ENCODE data around the gene SLC16A9. TPM values are rescaled to one million over a fixed set of nuclear protein-coding genes. Genes with fewer than 3 reads are reported as not detected.
"Not testable (repeated sequence)": the region's sequence is repeated elsewhere in the genome, so short reads cannot be mapped to it uniquely, and the experiment has no call there.

SLC16A9 gene
- total RNA-seq, 1 donor from 2014 or later, result 0.83 TPM

DNA sequence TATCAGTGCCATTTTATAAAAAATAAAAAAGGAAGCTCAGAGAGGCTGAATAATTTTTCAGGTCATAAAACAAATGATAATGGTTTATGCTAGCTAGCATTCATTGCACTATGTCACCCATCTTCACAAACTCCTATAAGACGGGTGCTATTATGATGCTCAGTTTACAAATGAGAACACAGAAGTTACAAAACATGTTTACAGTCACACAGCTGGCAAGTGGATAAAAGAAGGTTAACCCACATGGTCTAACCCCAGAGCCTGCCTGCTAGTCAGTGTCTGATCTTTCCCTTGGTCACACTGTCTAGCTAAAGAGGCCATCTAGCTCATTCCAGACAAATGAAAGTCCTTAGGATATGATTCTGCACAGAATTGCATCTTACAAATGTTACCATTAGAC is 39.4 kb downstream of the SLC16A9 start:
- TF ChIP-seq, protein P1, sequence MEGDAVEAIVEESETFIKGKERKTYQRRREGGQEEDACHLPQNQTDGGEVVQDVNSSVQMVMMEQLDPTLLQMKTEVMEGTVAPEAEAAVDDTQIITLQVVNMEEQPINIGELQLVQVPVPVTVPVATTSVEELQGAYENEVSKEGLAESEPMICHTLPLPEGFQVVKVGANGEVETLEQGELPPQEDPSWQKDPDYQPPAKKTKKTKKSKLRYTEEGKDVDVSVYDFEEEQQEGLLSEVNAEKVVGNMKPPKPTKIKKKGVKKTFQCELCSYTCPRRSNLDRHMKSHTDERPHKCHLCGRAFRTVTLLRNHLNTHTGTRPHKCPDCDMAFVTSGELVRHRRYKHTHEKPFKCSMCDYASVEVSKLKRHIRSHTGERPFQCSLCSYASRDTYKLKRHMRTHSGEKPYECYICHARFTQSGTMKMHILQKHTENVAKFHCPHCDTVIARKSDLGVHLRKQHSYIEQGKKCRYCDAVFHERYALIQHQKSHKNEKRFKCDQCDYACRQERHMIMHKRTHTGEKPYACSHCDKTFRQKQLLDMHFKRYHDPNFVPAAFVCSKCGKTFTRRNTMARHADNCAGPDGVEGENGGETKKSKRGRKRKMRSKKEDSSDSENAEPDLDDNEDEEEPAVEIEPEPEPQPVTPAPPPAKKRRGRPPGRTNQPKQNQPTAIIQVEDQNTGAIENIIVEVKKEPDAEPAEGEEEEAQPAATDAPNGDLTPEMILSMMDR (IDR thresholded peaks at IDR 0.05), result no peak
- intact Hi-C loops (cut with DNase I), result no loop called here
- Histone ChIP-seq H3K36me3 (no peaks in the 10 kb centered on the region), H3K4me1 (no peaks in the 10 kb centered on the region), H3K27me3 (ENCODE audit: low read depth) (no peaks in the 10 kb centered on the region), H3K27ac (no peak overlapping the region), H3K9me3 (no peaks in the 10 kb centered on the region), H3K4me3 (no peak overlapping the region)
- no peak for ATAC-seq
- no peak for DNase-seq

DNA sequence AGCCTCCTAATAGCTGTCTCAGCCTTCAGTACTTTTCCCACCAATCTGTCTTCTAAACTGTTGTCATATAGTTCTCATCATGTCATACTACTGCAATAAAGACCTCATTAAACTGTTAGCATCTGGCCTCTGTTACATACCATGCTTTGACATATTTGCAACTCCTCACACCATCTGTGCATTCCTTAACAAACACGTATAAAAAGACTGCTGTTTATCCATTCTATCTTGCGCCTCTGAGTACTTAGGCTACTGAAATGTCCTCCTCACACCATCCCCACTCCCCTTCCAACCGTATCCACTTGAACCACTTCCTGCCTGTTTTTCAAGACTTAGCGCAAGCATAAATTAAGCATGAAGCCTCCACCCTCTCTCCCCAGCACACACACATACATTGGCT is 41.6 kb downstream of the SLC16A9 start:
- Histone ChIP-seq H3K4me3 (no peak overlapping the region), H3K9me3 (no peaks in the 10 kb centered on the region), H3K27ac (no peak overlapping the region), H3K36me3 (no peaks in the 10 kb centered on the region), H3K27me3 (ENCODE audit: low read depth) (no peaks in the 10 kb centered on the region), H3K4me1 (no peaks in the 10 kb centered on the region)
- ATAC-seq, result no peak
- intact Hi-C loops (cut with DNase I), result no loop called here
- TF ChIP-seq, protein P1 (IDR thresholded peaks at IDR 0.05), result no peak
- DNase-seq, result no peak

DNA sequence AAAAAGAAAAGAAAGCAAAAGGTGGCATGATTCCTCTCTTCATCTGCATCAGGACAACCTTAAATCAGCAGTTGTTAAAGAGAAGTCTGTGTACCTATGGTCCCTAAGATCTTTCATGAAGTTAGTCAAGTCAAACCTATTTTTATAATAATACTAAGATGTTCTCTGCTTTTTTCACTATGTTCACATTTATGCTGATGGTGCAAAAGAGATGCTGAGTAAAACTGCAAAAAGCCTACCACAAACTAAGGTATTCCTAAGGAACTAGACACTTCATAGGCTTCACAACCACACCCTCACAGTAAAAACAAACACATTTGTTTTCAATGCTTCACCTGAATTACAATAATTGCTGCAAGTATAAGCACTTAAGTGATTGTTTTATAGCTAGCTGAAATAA is 43.3 kb downstream of the SLC16A9 start:
- ATAC-seq, result no peak
- no peak overlapping the region for H3K4me3 ChIP-seq
- H3K4me1 ChIP-seq, result no peaks in the 10 kb centered on the region
- no peaks in the 10 kb centered on the region for H3K36me3 ChIP-seq
- no peaks in the 10 kb centered on the region for H3K9me3 ChIP-seq
- no peaks in the 10 kb centered on the region for H3K27me3 ChIP-seq (ENCODE audit: low read depth)
- no peak overlapping the region for H3K27ac ChIP-seq
- TF ChIP-seq, protein P1 (IDR thresholded peaks at IDR 0.05), result no peak
- intact Hi-C loops (cut with DNase I), result no loop called here
- no peak for DNase-seq

DNA sequence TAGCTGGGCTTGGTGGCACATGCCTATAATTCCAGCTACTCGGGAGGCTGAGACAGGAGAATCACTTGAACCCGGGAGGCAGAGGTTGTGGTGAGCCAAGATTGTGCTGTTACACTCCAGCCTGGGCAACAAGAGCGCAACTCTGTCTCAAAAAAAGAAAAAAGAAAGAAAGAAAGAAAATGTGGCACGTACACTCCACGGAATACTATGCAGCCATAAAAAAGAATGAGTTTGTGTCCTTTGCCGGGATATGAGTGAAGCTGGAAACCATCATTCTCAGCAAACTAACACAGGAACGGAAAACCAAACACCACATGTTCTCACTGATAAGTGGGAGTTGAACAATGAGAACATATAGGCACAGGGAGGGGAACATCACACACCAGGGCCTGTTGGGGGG is 46.4 kb downstream of the SLC16A9 start:
- DNase-seq; H3K4me3 ChIP-seq; H3K9me3 ChIP-seq; H3K27ac ChIP-seq; H3K36me3 ChIP-seq; intact Hi-C loops (cut with DNase I); H3K27me3 ChIP-seq (ENCODE audit: low read depth); ATAC-seq; H3K4me1 ChIP-seq: not testable (repeated sequence)

DNA sequence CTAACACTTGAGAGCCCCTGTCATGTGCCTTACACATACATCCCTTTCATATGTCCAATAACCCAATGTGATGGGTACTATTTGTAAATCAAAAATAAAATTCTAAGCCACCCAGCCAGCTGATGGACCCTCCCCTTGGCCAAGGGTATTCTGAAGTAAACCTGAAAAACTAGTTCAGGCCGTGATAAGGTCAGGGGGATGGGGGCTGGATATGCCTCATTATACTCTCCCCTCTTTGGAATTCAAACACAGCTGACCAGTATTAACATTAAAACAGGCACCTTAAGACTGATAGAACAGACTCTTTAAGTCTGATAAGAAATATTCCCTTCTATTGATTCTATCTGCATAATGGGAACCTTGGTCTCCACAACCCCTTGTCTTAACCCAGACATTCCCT is 51.9 kb downstream of the SLC16A9 start:
- no peak overlapping the region for H3K27ac ChIP-seq
- DNase-seq, result no peak

DNA sequence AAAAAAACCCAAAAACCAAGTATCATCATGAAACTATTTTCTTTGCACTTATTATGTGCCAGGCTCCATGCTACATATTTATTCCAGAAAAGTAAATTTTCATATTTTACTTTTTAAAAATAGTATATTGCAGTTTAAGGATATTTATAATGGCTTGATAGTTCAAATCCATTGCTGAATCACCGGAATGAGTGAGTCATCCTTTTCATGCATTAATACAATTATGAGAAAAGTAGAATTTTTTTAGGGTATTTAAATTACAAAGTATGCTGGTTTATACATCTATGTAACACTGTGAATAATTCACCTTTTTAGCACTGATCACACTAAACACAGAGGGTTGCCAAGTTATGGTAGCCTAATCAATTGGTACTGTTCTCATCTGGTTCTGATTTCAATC is 54.3 kb downstream of the SLC16A9 start:
- Histone ChIP-seq H3K27me3 (ENCODE audit: low read depth) (no peaks in the 10 kb centered on the region), H3K4me1 (no peaks in the 10 kb centered on the region), H3K4me3 (no peak overlapping the region), H3K9me3 (no peaks in the 10 kb centered on the region), H3K36me3 (no peaks in the 10 kb centered on the region), H3K27ac (no peak overlapping the region)
- DNase-seq, result no peak
- TF ChIP-seq, protein P1 (IDR thresholded peaks at IDR 0.05), result no peak
- no peak for ATAC-seq
- intact Hi-C loops (cut with DNase I), result no loop called here

More for the DNA sequence above, 51.9 kb downstream of the SLC16A9 start:
- no peaks in the 10 kb centered on the region for H3K27me3 ChIP-seq (ENCODE audit: low read depth)
- TF ChIP-seq, protein P1 (IDR thresholded peaks at IDR 0.05), result no peak
- no peak overlapping the region for H3K4me3 ChIP-seq
- intact Hi-C loops (cut with DNase I), result no loop called here
- no peaks in the 10 kb centered on the region for H3K36me3 ChIP-seq
- ATAC-seq, result no peak
- no peaks in the 10 kb centered on the region for H3K4me1 ChIP-seq
- no peaks in the 10 kb centered on the region for H3K9me3 ChIP-seq
